HG02885 (cell line): ENCODE data around the gene MAP4K4.

ENCODE experiments used
- ATAC-seq: cut with Tn5 transposase; IDR thresholded peaks from one replicate; pipeline ENCODE4 v1.9.1; 2021; ENCODE audit warnings: mild to moderate bottlenecking; ENCODE audit not compliant: unreplicated experiment, poor library complexity

The MAP4K4 gene

DNA sequence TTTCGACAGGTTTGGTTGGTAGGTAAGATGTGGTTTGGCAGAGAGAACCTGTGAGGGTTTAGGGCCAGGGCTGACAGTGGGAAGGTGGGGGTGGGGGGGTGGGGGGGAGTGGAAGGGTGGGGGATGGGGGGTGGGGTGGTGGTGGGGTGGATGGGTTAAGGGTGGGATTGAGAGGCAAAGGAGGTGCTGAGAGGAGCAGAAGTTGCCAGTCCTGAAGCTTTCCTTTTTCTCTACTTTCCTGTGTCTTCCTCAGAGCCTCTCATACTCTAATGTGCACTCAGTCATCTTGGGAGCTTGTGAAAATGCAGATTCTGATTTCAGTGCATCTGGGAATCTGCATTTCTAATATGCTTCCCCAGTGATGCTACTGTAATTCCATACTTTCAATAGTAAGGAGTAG lies 21.0 kb downstream of the MAP4K4 start:
- no peak for ATAC-seq

DNA sequence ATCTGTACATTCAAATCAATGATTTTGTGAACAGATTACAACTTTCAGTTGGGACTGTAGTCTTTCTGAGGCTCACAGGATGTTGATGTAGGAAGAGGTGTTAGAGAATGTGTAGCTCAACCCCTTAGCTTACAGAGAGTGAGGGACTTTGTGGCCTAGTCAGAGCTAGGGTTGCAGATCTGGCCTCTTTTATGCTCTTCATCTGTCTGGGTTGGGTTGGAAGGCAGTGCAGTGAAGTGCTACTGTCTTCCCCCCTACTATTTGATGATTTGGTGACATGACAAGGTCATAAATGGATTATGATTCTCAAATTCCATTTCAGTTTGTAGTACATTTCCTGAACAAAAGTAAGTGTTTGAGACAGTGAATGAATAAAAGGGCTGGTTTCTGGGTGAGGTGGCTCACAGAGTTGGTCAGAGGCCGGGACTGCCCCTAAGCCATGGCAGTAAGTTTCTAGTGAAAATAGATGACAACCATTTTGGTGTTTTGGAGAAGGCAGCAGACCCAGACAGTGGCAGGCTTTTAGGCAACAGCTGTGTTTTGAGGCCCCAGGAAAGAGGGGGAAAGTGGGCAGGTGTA lies 21.6 kb downstream of the MAP4K4 start:
- ATAC-seq = peak; percentile 38

DNA sequence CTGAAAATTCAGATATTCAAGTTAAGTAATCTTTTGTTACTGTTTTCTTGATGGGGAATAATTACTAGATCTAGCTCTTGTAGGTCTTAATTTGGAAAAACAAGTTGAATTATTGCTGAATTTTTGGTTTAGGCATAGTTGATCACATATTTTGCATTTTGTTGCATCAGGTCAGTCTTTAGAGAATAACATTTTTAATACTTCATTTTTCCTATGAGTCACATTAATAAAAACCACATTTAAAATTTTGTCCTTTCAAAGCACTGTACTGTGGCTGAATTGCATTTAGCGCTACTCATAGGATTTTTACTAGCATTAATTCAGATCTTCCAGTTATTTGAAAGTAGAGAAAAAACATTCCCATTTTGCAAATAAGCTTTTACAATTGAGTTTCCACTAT lies 23.2 kb downstream of the MAP4K4 start:
- ATAC-seq = no peak

DNA sequence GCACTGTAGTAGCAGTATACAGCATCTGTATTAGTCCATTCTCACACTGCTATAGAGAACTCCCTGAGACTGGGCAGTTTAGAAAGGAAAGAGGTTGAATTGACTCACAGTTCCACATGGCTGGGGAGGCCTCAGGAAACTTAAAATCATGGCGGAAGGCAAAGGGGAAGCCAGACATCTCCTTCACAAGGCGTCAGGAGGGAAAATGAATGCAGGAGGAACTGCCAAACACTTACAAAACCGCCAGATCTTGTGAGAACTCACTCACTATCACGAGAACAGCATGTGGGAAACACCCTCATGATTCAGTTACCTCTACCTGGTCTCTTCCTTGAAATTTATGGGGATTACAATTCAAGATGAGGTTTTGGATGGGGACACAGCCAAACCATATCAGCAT lies 25.4 kb downstream of the MAP4K4 start:
- ATAC-seq = no peak

DNA sequence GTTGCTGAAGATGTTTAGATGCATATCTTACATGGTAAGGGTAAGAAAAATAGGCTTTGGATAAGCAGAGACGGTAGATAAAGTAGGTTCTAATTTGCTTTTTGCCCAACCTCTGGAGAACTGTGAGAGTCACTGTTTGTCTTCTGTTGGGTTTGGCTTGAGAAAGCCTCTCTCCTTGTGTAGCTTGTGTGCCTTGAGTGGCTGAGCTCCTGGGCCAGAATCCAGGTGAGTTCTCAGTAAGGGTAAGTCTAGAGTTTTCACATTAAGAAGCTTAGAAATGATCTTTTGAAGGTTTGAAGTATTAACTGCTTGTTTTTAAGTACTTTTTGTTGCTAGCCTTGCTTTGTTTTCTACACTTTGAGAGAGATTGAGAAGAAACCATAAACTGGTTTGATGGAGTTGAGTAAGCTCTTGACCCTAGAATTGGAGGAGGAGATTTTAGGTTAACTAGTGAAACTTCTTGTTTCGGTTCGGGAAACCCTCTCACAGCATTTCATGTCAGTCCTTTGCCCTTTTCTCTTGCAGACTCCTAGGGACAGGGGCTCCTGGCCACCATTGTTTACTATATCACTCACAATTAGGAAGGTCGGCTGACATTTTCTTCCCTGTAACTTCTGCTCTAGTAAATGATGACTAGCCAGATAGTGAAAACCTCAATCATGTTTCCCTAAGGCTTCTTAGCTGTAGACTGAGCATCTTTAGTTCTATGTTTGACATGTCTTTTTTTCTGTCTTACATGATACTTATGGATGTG lies 26.0 kb downstream of the MAP4K4 start:
- no peak for ATAC-seq

DNA sequence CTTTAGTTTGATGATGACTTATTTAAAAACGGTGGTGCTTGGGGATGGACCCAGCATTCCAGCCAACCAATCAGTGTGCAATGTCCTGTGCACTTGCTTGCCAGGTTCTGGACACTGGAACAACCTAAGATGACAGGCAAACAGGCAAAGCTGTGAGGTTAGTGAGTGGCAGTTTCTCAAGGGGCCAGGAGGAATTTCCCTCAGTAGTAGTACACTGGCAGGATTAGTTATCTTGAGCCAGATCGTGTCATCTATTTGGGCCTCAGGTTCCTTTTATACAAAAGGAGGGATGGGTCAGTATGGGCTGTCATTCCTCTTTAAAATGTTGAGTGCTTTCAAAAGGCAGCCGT lies 26.6 kb downstream of the MAP4K4 start:
- ATAC-seq = no peak

DNA sequence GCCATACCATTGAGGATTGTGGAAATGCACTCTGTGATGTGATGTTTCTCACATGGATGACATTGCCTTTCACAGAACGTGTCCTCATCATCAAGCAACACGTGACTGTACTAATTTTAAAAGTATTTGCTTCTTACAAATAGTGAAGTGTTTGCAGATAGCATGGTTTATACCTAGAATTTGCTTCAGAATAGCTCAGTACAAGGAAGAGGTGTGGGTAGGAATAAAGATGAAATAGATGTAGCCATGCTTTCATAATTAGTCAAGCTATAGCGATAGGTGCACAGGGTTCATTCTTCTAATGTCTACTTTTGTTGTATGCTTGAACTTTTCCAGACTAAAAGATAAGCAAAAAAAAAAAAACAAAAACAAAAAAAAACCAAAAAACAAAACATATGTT lies 27.5 kb downstream of the MAP4K4 start:
- no peak for ATAC-seq

DNA sequence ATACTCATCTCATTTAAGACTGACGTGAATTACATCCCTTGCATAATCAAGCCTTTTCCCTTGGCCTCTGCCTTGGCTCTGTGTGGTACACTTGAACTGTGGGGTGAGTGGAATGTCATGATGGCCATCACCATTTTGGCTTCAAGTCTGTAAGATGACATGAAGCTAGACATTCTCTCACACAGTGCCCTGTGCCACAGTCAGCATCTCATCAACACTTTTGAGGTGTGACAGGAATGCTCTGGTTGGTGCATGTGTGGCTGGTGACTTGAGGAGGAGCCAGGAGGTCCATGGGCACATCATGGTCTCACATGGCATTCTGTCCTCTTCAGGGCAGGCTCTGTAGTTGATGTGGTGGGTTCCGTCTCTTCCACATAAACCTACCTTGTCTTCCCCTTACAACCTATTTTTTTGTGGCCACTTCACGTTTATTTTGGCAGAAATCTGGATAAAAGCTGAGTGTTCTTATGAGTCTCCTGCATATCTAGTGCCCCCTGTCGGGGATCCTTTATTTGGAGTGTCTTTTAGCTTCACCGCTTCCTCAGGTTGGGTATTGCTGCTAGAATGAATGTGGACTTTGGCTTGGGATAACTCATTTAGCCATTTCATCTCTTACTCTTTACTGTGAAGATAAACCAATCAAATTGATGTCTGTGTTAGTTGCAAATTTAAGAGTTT lies 28.1 kb downstream of the MAP4K4 start:
- no peak for ATAC-seq

DNA sequence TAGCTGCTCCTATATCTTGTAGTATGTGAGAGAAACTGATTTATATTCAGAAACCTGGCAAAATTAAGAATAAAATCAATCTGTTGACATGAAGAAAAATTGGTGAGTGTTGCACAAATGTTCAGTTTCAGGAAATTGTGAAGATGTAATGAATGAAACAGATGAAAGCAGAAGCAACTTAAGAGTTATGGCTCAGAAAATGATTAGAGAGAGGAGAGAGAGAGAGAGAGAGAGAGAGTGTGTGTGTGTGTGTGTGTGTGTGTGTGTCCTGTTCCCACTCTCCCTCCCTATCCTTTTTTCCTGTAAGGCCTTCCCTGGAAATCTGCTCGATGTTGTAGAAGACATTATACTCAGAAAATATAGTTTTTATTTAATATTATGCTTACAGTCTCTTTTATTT lies 31.4 kb downstream of the MAP4K4 start:
- no peak for ATAC-seq

DNA sequence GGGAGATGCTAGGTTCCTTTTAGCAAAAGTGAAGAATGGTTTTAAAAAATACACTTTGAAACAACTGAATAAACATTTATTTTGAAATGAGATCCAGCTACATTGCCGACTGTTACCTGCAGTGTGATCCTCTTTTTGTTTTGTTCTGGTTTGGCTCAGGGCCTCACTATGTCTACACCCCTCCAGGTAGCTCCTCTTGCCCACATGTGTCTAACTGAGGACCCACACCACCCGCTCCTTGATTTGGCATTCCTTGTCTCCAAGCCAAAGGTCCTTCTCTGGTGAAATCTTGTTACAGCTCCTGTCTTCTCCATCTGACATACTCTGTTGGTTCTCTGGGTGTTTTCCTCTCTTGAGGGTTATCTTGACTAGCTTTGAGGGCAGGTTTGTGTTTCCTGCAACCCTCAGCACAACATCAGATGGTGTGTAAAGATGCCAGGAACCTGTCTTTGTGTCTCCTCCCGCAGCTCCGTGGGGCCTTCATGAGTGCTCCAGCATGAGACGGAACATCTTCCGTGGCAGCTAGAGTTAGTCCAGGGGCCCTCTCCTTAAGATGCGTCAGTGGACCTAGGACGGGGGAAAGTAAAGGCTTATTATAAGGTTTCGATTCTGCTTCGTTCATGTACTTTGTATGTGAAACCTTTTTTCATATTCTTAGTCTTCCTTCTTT lies 32.1 kb downstream of the MAP4K4 start:
- no peak for ATAC-seq

DNA sequence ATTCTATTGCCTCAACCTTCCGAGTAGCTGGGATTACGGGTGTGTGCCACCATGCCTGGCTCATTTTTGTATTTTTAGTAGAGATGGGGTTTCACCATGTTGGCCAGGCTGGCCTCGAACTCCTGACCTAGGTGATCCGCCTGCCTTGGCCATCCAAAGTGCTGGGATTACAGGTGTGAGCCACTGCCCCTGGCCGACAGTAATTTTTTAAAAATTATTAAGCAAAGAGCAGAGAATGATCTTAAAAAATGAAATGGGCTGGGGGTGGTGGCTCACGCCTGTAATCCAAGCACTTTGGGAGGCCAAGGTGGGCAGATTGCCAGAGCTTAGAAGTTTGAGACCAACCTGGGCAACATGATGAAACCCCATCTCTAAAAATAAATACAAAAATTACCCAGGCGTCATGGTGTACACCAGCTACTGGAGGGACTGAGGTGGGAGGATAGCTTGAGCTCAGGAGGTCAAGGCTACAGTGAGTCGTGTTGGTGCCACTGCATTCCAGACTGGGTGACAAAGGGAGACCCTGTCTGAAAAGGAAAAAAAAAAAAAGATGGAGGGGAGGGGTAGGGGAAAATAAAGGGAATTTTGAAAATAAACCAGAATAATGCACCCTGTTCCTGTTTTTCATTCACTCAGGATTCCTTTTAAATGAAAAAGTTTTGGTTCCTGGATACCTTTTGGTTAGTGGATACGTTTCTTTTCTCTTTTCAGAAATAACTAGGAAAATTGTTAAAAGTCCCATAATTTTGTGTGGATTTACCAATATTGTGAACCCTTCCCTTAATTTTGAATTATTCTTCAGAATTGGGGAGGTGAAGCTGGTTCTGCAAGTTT lies 33.9 kb downstream of the MAP4K4 start:
- no peak for ATAC-seq

DNA sequence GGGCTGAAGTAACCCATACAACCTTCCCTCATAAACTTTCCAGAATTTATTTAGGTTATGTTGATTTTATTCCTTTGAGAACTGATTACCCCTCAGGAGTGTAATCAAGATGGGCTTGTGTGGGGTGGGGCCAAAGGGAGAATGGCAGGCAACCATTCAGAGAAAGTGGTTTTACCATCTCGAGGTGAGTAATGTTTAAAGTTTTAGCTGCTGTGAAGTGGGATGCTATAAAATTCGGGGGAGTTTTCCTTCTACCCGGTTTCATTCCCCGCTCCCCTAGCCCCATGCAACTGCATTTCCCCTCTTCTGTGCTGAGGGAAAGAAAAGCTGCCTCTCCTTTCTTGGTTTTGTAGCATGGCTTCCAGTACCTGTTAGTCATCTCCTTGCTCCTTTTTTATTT lies 34.7 kb downstream of the MAP4K4 start:
- ATAC-seq = no peak

DNA sequence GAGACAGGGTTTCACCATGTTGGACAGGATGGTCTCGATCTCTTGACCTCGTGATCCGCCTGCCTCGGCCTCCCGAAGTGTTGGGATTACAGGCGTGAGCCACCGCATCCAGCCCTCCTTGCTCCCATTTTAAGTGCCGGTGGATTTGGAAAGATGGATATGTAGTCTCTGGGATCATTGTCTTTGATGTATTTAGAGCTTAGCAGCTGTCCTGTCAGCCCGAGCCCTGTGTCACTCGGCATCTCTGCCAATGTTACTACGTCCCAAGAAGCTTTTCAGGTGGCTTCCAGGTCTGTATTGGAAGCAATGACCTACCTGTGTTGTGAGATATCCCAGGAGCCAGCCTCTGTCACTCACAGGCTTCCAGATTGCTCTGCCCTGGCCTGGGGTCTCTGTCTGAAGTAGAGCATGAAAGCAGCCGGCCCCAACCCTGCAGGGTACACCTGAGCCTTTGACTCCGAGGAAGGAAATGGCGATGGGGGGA lies 35.3 kb downstream of the MAP4K4 start:
- no peak for ATAC-seq

DNA sequence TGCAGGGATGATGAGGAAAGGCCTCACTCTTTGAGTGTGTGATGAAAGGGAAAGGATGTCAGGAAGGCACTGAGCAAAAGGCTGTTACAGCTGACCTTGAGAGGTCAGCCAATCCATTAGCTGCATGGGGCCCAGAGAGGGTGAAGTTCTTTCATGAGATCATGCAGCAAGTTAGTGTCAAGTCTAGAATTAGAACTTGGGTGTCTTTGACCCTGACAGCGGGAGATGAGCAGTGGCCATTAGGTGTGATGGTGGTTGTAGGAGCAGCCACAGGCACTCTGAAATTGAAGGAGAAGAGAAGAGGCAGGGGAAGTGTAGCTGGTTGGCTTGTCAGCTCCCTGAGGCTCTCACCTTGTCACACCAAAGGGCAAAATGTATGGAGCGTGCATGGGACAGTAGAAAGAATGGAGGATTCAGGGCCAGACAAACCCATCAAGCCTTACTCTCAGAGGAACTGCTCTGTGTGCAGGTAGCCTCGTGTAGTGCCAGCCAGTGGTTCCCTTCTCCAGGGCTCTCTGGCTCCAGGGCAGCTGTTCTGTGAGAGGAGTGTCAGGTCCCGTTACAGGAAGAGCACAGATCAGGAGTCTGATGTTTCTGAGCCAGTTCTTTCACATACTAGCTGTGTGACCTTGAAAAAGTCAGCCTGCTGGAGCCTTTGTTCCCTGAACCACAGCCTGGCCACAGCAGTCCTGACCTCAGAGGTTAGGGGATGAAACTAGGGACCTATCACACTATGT lies 35.9 kb downstream of the MAP4K4 start:
- no peak for ATAC-seq

DNA sequence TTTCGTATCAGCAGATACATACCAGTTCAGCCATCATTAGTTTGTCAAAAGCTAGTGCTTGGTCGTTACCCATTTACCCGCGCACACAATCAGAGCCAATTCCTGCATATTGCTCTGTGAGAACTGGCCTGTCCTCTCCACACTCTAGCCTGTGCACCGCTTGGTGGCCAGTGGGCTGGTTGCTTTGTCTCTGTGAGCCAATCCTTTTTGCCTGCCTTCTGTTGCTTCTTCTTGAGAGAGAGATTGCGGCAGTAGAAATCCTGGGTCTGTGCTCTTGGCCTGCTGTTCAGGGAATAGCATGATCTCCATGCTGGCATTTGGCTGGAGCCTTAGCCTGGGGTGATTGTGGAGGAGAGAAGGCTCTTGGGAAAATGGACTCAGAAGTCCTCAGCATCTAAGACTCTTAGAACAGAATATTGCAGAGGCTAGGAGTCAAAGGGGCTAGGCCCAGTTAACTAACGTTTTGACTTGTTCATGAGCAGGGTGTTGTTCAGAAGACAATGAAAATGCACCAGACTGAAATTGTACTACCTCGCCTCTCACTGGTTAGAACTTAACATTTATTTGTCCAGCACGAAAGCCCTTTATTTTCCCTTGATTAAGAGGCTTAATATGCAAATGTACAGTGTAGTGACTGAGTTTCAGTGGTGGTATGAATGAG lies 37.1 kb downstream of the MAP4K4 start:
- ATAC-seq = no peak

DNA sequence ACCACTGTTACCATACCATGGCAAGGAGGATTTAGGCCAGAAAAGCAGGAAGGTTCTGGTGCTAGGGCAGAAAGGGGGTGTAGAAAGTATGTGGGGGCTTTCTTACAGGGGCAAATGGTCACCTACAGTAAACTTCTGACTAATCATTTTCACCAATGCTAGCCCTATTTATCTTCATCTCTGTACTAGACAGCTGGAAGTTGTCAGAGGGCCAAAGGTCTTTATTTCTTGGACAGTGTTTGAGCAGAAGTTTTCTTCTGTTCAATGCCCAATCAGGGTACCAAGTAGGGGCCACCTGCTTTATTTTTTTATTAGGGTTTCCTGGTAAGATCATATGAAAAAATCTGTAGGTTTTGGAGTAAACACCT lies 37.6 kb downstream of the MAP4K4 start:
- ATAC-seq = no peak

DNA sequence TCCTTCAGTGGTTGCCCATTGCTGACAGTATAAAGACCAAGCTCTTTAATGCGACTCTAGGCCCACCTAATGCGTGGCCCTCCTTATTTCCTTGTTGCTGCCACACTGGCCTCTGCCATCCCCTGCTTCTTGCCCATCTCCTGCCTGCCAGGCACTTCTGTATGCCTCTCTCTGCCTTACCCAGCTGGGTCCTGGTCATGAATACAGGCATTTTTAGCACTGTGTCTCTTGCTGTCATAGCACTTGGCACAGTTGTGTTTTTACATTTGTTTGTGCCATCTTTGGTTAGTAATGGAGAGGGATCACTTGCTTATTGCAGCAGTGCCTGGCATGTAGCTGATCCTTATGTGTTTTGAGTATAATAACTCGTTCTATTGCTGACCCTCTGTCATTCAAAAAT lies 38.7 kb downstream of the MAP4K4 start:
- ATAC-seq = no peak

DNA sequence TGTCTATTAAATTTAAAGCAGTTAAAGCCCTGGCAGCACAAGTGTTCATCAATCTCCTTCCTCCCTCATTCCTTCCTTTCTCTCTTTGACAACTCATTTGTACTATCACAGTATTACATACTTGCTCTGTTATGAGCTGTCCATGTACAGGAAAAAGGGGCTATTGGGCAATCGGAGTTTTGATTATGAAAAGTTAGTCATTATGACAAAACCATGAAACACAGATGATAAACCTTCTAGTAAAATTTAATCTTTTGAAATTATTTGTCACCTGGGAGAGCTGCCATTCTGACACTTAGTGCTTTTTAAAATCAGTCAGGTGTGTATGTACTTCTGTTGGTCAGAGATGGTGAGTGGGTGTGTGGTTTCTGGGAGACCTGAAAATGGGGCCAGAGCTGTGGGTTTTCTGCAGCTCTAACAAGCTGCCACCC lies 39.4 kb downstream of the MAP4K4 start:
- ATAC-seq = peak; percentile 41
